ENCODE data around the gene DEXI.
"Not testable (repeated sequence)": the region's sequence is repeated elsewhere in the genome, so short reads cannot be mapped to it uniquely, and the experiment has no call there.

The DEXI gene

GRCh38 chr16:10940501-10941079 lies 1.7 kb downstream of the DEXI start:
- no peak for DNase-seq

- DNase-seq, result no peak
These were observed 2.5 kb downstream of the DEXI start for GRCh38 chr16:10939649-10940234.

- no peak for DNase-seq
These were observed 3.2 kb downstream of the DEXI start for GRCh38 chr16:10938796-10939648.

GRCh38 chr16:10938321-10938720 lies 3.9 kb downstream of the DEXI start:
- DNase-seq, result no peak

GRCh38 chr16:10937068-10937859 lies 5.0 kb downstream of the DEXI start:
- no peak for DNase-seq

- no peak for DNase-seq
These were observed 5.8 kb downstream of the DEXI start for GRCh38 chr16:10936272-10936984.

- no peak for DNase-seq
These were observed 6.9 kb downstream of the DEXI start for GRCh38 chr16:10935226-10935915.

GRCh38 chr16:10934325-10935107 lies 7.8 kb downstream of the DEXI start:
- DNase-seq, result no peak

GRCh38 chr16:10933865-10934264 lies 8.4 kb downstream of the DEXI start:
- DNase-seq, result no peak

DNA sequence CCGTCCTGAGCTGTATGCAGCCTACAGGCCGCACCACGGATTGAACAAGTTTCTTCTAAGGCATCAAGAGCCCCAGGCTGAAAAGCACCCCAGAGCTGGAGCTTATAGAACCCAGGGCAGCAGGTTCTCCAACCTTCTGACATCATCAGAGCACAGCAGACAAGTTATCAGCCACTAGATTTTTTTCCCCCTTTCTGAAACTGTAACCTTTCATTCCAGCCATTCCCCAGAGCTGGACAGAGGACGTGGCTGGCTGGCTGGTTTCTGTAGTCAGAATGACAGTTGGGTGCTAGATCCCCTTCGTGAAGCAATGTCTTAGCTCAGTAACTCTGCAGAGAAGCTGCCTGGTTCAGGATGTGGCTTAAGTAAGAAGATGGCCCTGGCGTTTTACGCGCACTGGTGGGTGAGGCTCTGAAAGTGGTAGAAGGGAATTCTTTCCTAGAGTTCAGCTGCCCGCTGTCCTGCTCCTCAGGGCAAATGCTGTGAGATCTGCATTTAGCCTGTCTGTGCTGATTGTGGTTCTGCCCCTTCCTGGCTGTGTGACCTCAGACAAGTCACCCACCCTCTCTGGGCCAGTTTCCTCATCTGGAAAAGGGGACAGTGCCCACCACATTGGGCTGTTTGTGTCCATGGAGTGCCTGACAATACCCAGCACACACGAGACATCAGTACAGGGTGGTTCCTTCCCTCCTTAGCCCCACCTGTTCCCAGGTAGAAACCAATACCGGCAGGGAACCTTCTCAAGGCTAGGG lies 9.1 kb downstream of the DEXI start:
- no peak for DNase-seq

GRCh38 chr16:10931977-10932632 lies 10.2 kb downstream of the DEXI start:
- no peak for DNase-seq

DNA sequence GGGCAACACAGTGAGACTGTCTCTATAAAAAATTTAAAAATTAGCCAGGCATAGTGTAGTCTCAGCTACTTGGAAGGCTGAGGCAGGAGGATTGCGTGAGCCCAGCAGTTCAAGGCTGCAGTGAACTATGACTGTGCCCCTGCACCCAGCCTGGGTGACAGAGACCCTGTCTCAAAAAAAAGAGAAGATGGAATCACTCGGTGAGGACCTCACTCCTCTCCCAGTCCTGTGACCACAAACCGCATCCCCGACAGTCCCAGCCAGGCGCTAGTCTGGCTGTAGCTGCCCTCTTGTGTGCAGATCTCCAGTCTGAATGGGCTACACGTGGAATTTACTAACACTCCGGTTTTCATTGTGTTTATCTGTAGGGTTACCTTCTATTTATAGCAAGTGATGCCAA lies 11.1 kb downstream of the DEXI start:
- no peak for DNase-seq

- DNase-seq, result no peak
These were observed 11.5 kb downstream of the DEXI start for GRCh38 chr16:10930755-10931093.

GRCh38 chr16:10929853-10930754 lies 12.2 kb downstream of the DEXI start:
- no peak for DNase-seq

DNA sequence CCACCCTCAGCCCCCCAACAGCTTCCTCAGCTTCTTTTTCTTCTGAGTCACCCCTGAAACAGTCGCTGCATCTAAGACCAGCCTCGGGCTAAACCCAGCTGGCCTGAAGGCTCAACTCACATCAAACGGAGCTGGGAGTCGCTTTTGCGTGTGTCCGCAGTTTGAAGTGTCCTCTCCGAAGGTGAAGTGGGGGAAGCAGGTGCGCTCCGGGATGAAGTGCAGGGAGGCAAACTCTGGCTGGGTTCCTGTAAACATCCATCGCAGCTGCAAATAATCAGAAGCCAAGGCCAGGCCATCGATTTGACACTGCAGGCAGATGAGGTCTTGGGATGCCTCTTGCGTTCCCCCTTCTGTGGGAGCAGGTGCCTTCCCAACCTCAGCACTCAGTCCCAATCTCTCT lies 13.2 kb downstream of the DEXI start:
- DNase-seq, result not testable (repeated sequence)

- DNase-seq, result no peak
These were observed 14.7 kb downstream of the DEXI start for GRCh38 chr16:10927497-10928112.

DNA sequence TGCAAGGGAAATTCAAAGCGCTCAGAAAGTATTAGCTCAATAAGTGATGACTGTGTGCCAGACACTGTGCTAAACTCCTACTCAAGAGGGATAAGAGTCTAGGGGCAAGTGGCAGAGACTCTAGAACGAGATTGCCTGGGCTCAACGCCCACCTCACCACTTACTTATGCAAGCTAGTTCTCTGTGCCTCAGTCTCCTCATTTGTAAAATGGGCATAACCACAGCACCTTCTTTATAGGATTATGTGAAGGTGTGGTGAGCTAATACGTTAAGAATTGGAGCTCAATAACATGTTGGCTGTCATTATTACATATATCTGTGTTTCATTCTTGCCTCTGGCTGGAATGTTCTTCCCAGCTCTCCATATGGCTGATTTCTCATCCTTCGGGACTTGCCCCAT lies 15.4 kb downstream of the DEXI start:
- no peak for DNase-seq

DNA sequence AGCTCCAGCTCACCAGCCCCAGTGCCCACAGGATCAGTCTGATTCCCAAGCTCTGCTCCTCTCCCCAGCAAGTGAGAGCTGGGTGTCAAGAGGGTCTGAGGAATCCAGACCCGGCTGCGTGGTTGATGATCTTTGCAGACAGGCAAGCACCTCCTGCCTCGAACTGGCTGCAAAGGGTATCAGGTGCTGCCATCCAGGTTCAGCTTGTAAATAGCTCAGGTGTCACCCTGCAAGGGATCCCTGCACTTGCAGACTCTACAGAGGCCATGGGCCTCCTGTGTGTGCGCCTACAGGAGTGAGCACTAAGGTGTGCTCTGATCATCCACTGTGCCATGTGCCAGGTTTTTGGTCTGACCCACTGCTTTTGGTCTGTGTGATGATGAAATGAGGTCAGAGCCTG lies 16.2 kb downstream of the DEXI start:
- no peak for DNase-seq
